Measurements from ENCODE around the gene EPN3.

DNA sequence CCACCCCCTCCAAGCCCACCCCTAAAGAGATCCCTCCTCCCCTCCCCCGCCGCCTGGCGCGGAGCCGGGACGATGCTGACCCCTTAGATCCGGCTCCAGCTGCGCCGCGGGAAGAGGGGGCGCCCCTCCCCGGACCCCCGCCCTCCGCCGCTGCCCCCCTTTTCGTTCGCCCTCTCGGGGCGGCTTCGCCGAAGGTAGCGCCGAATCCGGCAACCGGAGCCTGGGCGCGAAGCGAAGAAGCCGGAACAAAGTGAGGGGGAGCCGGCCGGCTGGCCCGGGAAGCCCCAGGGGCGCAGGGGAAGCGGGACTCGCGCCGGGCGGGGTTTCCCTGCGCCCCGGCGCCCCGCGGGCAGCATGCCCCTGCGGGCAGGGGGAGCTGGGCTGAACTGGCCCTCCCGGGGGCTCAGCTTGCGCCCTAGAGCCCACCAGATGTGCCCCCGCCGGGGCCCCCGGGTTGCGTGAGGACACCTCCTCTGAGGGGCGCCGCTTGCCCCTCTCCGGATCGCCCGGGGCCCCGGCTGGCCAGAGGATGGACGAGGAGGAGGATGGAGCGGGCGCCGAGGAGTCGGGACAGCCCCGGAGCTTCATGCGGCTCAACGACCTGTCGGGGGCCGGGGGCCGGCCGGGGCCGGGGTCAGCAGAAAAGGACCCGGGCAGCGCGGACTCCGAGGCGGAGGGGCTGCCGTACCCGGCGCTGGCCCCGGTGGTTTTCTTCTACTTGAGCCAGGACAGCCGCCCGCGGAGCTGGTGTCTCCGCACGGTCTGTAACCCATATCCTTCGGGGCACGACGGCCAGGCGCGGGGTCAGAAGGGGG lies 28.6 kb downstream of the EPN3 start:
- TF ChIP-seq ZNF530 (tag by site-specific recombination; IDR thresholded peaks at IDR 0.05; ENCODE audit: low read depth) (no peak), ZNF426 (tag by site-specific recombination; IDR thresholded peaks at IDR 0.05) (no peak), ZNF302 (tag by site-specific recombination; IDR thresholded peaks at IDR 0.05; ENCODE audit: low read depth) (no peak), ZBTB17 (tag by site-specific recombination; IDR thresholded peaks at IDR 0.05) (no peak)

All from HEK293 (cell line).